Neural progenitor cell (in vitro differentiated cells): ENCODE data around the gene WBP1L. TPM values are rescaled to one million over a fixed set of nuclear protein-coding genes. Genes with fewer than 3 reads are reported as not detected.

ENCODE experiments used
- DNase-seq: peaks from one replicate; pipeline ENCODE4 v3.0.0-alpha.2; 2016; ENCODE audit warnings: low spot score
- H2AFZ ChIP-seq: fragments of 200-600 bp; sonication (generic); replicated peaks from 2 replicates; pipeline ENCODE4 v1.6.1; 2016; ENCODE audit warnings: antibody characterized with exemption
- H3F3A ChIP-seq: fragments of 200-600 bp; sonication (generic); 2 replicates; pipeline ENCODE4 v1.6.1; 2016; ENCODE audit warnings: antibody characterized with exemption, low read depth
- H3K27ac ChIP-seq: fragments of 200-600 bp; sonication (generic); 2 replicates; pipeline ENCODE4 v1.5.1; 2016; ENCODE audit warnings: mild to moderate bottlenecking
- H3K27me3 ChIP-seq: fragments of 200-600 bp; sonication (generic); 2 replicates; pipeline ENCODE4 v1.6.1; 2016; ENCODE audit warnings: mild to moderate bottlenecking, moderate library complexity
- H3K36me3 ChIP-seq: fragments of 200-600 bp; sonication (generic); 2 replicates; pipeline ENCODE4 v1.5.1; 2016
- H3K4me1 ChIP-seq: fragments of 200-600 bp; sonication (generic); 2 replicates; pipeline ENCODE4 v1.6.1; 2016; ENCODE audit warnings: mixed run types
- H3K4me2 ChIP-seq: fragments of 200-600 bp; sonication (generic); 2 replicates; pipeline ENCODE4 v1.6.1; 2016
- H3K4me3 ChIP-seq: fragments of 200-600 bp; sonication (generic); 2 replicates; pipeline ENCODE4 v1.5.1; 2016
- H3K79me2 ChIP-seq: fragments of 200-600 bp; sonication (generic); 2 replicates; pipeline ENCODE4 v1.6.1; 2016; ENCODE audit warnings: low read depth
- H3K9ac ChIP-seq: fragments of 200-600 bp; sonication (generic); 2 replicates; pipeline ENCODE4 v1.6.1; 2016
- H3K9me3 ChIP-seq: fragments of 200-600 bp; sonication (generic); 2 replicates; pipeline ENCODE4 v1.5.1; 2016; ENCODE audit warnings: low read depth
- H4K20me1 ChIP-seq: fragments of 200-600 bp; sonication (generic); 2 replicates; pipeline ENCODE4 v1.6.1; 2016; ENCODE audit warnings: low read depth
- H3K27ac Mint-ChIP-seq: 3 replicates; pipeline ENCODE4 v1.8.0; 2021; ENCODE audit warnings: mixed read lengths
- H3K27me3 Mint-ChIP-seq: 2 replicates; pipeline ENCODE4 v1.8.0; 2022; ENCODE audit warnings: low read depth, mild to moderate bottlenecking, inconsistent platforms, moderate library complexity, mixed read lengths; ENCODE audit not compliant: insufficient read depth
- H3K36me3 Mint-ChIP-seq: 3 replicates; pipeline ENCODE4 v1.8.0; 2021; ENCODE audit warnings: mixed read lengths
- H3K4me1 Mint-ChIP-seq: 3 replicates; pipeline ENCODE4 v1.8.0; 2021; ENCODE audit warnings: mixed read lengths
- H3K4me3 Mint-ChIP-seq: 3 replicates; pipeline ENCODE4 v1.8.0; 2021; ENCODE audit warnings: mild to moderate bottlenecking, moderate library complexity, mixed read lengths
- H3K9me3 Mint-ChIP-seq: 3 replicates; pipeline ENCODE4 v1.8.0; 2020; ENCODE audit warnings: mixed read lengths
- EZH2 ChIP-seq: fragments of 200-600 bp; sonication (generic); IDR thresholded peaks from 2 replicates; pipeline ENCODE4 v1.6.1; 2017; ENCODE audit warnings: antibody characterized with exemption, mild to moderate bottlenecking, moderate library complexity
- EZH2phosphoT487 ChIP-seq: fragments of 200-600 bp; sonication (generic); IDR thresholded peaks from 2 replicates; pipeline ENCODE4 v1.6.1; 2017; ENCODE audit warnings: antibody characterized with exemption
- total RNA-seq: library from RNA; depleted of rRNA; stranded (reverse); fragments of >200 nt; gene quantifications from 2 replicates; pipeline ENCODE4 v1.2.3, GENCODE V29; 2015; ENCODE audit warnings: low replicate concordance
- TF ChIP-seq, protein P1 (sequence below): fragments of 200-600 bp; sonication (generic); IDR thresholded peaks from 2 replicates; pipeline ENCODE4 v1.5.1; 2017; ENCODE audit warnings: antibody characterized with exemption, mild to moderate bottlenecking

The WBP1L gene
- total RNA-seq, 1 donor from 2014 or later, result 21.1 TPM

DNA sequence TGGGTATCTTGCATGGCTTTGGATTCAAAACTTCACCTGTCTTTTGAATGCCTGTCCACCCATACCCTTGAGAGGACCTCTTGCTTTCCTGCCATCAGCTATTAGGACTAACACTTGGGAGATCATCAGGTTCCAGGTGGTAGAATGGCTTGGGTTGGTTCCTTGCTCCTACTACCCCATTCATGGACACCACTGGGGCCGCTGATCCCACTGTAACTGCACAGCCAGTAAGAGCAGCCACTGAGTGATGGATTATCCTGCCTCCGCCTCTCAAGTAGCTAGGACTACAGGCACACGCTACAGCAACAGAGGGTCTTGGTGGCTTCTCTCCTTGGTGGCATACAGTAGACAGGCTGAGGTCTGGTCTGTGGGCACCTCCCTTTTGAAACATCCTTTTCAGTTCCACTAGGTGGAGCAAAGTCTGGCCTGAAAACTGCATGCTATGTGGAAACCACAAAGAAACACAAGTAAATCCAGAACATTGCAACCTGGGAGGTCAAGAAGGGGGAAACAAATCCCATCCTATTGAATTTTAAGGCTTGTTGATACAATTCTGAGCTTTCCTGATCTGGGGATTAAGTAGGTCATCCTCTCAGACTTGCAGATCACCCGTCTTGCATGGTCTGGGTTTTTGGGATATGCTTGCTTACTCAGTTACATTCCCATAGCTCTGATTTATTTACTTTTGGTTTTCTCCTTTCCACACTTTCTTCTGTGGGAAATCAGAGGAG lies 9.4 kb downstream of the WBP1L start:
- peaks cover 7% of the 10 kb centered on the region for H3K27me3 Mint-ChIP-seq
- Histone ChIP-seq H3K9me3 (no peaks in the 10 kb centered on the region), H3K4me2 (peak overlapping the region; percentile 15), H3K27me3 (no peaks in the 10 kb centered on the region), H3K4me3 (no peak overlapping the region), H3K4me1 (peaks cover 8% of the 10 kb centered on the region), H3K9ac (no peak overlapping the region), H3F3A (no peaks in the 10 kb centered on the region), H3K36me3 (no peaks in the 10 kb centered on the region), H3K27ac (no peak overlapping the region), H2AFZ (no peak overlapping the region), H4K20me1 (peaks cover 7% of the 10 kb centered on the region), H3K79me2 (peaks cover 17% of the 10 kb centered on the region)
- peak; percentile 69 for DNase-seq
- H3K9me3 Mint-ChIP-seq, result no peaks in the 10 kb centered on the region
- peaks cover 19% of the 10 kb centered on the region for H3K4me1 Mint-ChIP-seq
- H3K36me3 Mint-ChIP-seq, result peaks cover 7% of the 10 kb centered on the region
- TF ChIP-seq, protein P1, sequence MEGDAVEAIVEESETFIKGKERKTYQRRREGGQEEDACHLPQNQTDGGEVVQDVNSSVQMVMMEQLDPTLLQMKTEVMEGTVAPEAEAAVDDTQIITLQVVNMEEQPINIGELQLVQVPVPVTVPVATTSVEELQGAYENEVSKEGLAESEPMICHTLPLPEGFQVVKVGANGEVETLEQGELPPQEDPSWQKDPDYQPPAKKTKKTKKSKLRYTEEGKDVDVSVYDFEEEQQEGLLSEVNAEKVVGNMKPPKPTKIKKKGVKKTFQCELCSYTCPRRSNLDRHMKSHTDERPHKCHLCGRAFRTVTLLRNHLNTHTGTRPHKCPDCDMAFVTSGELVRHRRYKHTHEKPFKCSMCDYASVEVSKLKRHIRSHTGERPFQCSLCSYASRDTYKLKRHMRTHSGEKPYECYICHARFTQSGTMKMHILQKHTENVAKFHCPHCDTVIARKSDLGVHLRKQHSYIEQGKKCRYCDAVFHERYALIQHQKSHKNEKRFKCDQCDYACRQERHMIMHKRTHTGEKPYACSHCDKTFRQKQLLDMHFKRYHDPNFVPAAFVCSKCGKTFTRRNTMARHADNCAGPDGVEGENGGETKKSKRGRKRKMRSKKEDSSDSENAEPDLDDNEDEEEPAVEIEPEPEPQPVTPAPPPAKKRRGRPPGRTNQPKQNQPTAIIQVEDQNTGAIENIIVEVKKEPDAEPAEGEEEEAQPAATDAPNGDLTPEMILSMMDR, result peak; percentile 61
- no peak for TF ChIP-seq EZH2phosphoT487
- no peak overlapping the region for H3K4me3 Mint-ChIP-seq
- H3K27ac Mint-ChIP-seq, result no peak overlapping the region

DNA sequence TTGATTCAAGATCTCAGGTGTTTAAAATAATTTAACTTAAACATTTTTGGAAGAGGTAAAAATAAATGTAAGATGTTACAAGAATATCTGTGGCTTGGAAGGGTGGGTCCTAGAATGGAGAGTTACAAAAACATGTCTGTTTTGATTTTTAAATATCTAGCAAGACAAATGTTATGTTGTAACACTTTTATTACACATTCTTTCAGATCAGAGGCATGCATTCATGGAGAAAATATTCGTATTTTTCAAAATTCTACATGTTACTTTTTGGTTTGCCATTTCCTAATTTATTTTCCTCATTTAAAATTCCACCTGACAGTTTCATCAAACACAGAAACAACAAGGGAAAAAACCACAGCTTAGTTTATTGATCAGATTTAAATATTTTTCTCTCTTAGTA lies 10.0 kb downstream of the WBP1L start:
- Histone ChIP-seq H2AFZ (no peak overlapping the region), H3K79me2 (peaks cover 13% of the 10 kb centered on the region), H3K27ac (no peak overlapping the region), H3K4me1 (peaks cover 8% of the 10 kb centered on the region), H3K9ac (no peak overlapping the region), H3F3A (no peaks in the 10 kb centered on the region), H4K20me1 (peaks cover 7% of the 10 kb centered on the region), H3K27me3 (no peaks in the 10 kb centered on the region), H3K36me3 (no peaks in the 10 kb centered on the region), H3K4me2 (peak overlapping the region; percentile 15), H3K9me3 (no peaks in the 10 kb centered on the region), H3K4me3 (no peak overlapping the region)
- Mint-ChIP-seq H3K4me3 (no peak overlapping the region), H3K27me3 (peaks cover 7% of the 10 kb centered on the region), H3K4me1 (peaks cover 20% of the 10 kb centered on the region), H3K27ac (no peak overlapping the region), H3K9me3 (no peaks in the 10 kb centered on the region), H3K36me3 (peaks cover 3% of the 10 kb centered on the region)
- TF ChIP-seq, protein P1, result no peak
- TF ChIP-seq EZH2phosphoT487 (no peak), EZH2 (no peak)
- no peak for DNase-seq

DNA sequence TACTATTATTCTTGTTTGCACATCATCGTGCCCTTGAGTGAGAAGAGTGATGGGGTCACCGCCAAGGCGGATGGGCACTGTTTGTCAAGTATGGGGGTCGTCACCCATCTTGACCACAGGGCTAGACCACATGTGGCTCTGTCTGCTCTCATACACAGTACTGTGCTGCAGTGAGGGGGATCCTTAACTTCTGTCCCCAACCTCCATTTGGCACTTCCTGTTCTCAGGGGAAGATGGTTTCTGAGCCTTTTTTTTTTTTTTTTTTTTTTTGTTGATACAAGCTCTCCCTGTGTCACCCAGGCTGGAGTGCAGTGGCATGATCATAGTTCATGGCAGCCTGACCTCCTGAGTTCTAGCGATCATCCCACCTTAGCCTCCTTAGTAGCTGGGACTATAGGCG lies 13.6 kb downstream of the WBP1L start:
- Mint-ChIP-seq H3K27me3 (peaks cover 2% of the 10 kb centered on the region), H3K4me3 (no peak overlapping the region), H3K9me3 (no peaks in the 10 kb centered on the region), H3K36me3 (peaks cover 6% of the 10 kb centered on the region), H3K27ac (no peak overlapping the region), H3K4me1 (peaks cover 21% of the 10 kb centered on the region)
- no peak overlapping the region for H2AFZ ChIP-seq
- no peak overlapping the region for H3K27ac ChIP-seq
- H3K9ac ChIP-seq, result no peak overlapping the region
- no peak overlapping the region for H3K4me3 ChIP-seq
- H3K4me2 ChIP-seq, result no peak overlapping the region
- peaks cover 11% of the 10 kb centered on the region for H3K79me2 ChIP-seq
- no peaks in the 10 kb centered on the region for H3K27me3 ChIP-seq
- H3K36me3 ChIP-seq, result no peaks in the 10 kb centered on the region
- no peaks in the 10 kb centered on the region for H3K9me3 ChIP-seq
- peaks cover 7% of the 10 kb centered on the region for H4K20me1 ChIP-seq
- peaks cover 8% of the 10 kb centered on the region for H3K4me1 ChIP-seq
- no peaks in the 10 kb centered on the region for H3F3A ChIP-seq
- DNase-seq, result no peak
- TF ChIP-seq, protein P1, result no peak
- TF ChIP-seq EZH2phosphoT487, result no peak
